ENCODE data around the gene PPFIA3.

Gene PPFIA3

GRCh38 chr19:49182848-49183375 is 63.6 kb downstream of the PPFIA3 start:
- no peak for DNase-seq (ENCODE audit: low spot score)

- no peak for DNase-seq (ENCODE audit: low spot score)
Observed at GRCh38 chr19:49186108-49186507, 66.8 kb downstream of the PPFIA3 start.

- no peak for DNase-seq (ENCODE audit: low spot score)
Observed at GRCh38 chr19:49188626-49189200, 69.4 kb downstream of the PPFIA3 start.

- DNase-seq (ENCODE audit: low spot score) = no peak
Observed at GRCh38 chr19:49189259-49189658, 69.9 kb downstream of the PPFIA3 start.

- no peak for DNase-seq (ENCODE audit: low spot score)
Observed at GRCh38 chr19:49190781-49191180, 71.4 kb downstream of the PPFIA3 start.

GRCh38 chr19:49193822-49194394 is 74.6 kb downstream of the PPFIA3 start:
- DNase-seq (ENCODE audit: low spot score) = no peak

- no peak for DNase-seq (ENCODE audit: low spot score)
Observed at GRCh38 chr19:49194408-49194807, 75.1 kb downstream of the PPFIA3 start.

GRCh38 chr19:49196527-49197240 is 77.3 kb downstream of the PPFIA3 start:
- DNase-seq (ENCODE audit: low spot score) = no peak

GRCh38 chr19:49200238-49200862 is 81.0 kb downstream of the PPFIA3 start:
- DNase-seq (ENCODE audit: low spot score) = peak; percentile 60
